Upper lobe of right lung (tissue), 1 donor: ENCODE results near the gene HBB. TPM values are rescaled to one million over a fixed set of nuclear protein-coding genes. Genes with fewer than 3 reads are reported as not detected.

Experiments used
- ATAC-seq: fragments of 200-7000 bp; cut with Tn5 transposase; one replicate; pipeline ENCODE4 v1.9.1; 2020; ENCODE audit warnings: mild to moderate bottlenecking, moderate library complexity
- DNase-seq: peaks from one replicate; pipeline ENCODE4 v3.0.0-alpha.2; 2020
- H3K27ac ChIP-seq: fragments of 200-600 bp; one replicate; pipeline ENCODE4 v1.8.0; 2022
- H3K27me3 ChIP-seq: fragments of 200-600 bp; one replicate; pipeline ENCODE4 v1.8.0; 2022; ENCODE audit warnings: mild to moderate bottlenecking
- H3K36me3 ChIP-seq: fragments of 200-600 bp; one replicate; pipeline ENCODE4 v1.8.0; 2022
- H3K4me1 ChIP-seq: fragments of 200-600 bp; one replicate; pipeline ENCODE4 v1.8.0; 2022
- H3K4me3 ChIP-seq: fragments of 200-600 bp; one replicate; pipeline ENCODE4 v1.8.0; 2022; ENCODE audit warnings: mild to moderate bottlenecking
- H3K9me3 ChIP-seq: fragments of 200-600 bp; one replicate; pipeline ENCODE4 v1.8.0; 2022
- intact Hi-C: fragments of 100-400 bp; cut with DNase I; formaldehyde crosslinking; loops from one replicate; pipeline ENCODE4 v1.11.0; 2022
- total RNA-seq: library from RNA; stranded (reverse); fragmentation: NEBNext Ultra II Directional; extraction: Animal tissue kit (Norgen Biotek cat#: 25700); gene quantifications from one replicate; pipeline ENCODE4 v1.2.1, GENCODE V29; 2021
- TF ChIP-seq, protein P1 (sequence below): fragments of 200-600 bp; IDR thresholded peaks from one replicate; pipeline ENCODE4 v1.8.0; 2022; ENCODE audit warnings: antibody characterized with exemption
- donor health status: DM: no; HTN: yes; CAD: no; lungs with severe emphysema.

HBB gene
- total RNA-seq, 1 donor from 2014 or later = 338 TPM

DNA sequence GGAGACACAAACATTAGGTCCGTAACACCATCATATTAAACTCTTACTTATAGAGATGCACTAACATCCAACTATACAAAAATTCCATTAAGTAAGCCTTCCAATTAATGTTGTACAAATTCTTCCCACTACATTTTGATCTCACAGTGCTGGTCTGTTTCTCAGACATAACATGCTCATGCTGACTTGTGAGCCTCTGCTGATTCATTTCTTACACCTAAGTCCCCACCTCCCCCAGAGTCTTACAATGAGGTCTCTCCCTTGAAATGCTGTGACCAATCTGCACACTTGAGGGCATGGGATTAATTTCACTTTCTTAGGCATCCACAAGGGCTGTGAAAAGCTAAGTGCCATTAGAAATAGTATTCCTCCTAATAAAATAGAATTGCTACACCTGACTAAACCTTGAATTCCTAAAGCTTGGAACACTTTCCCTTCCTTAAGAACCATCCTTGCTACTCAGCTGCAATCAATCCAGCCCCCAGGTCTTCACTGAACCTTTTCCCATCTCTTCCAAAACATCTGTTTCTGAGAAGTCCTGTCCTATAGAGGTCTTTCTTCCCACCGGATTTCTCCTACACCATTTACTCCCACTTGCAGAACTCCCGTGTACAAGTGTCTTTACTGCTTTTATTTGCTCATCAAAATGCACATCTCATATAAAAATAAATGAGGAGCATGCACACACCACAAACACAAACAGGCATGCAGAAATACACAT lies 20.8 kb upstream of the HBB start:
- H3K36me3 ChIP-seq = no peaks in the 10 kb centered on the region
- H3K9me3 ChIP-seq = no peaks in the 10 kb centered on the region
- no peaks in the 10 kb centered on the region for H3K4me1 ChIP-seq
- intact Hi-C loops = no loop called here
- DNase-seq = no peak
- TF ChIP-seq, protein P1, sequence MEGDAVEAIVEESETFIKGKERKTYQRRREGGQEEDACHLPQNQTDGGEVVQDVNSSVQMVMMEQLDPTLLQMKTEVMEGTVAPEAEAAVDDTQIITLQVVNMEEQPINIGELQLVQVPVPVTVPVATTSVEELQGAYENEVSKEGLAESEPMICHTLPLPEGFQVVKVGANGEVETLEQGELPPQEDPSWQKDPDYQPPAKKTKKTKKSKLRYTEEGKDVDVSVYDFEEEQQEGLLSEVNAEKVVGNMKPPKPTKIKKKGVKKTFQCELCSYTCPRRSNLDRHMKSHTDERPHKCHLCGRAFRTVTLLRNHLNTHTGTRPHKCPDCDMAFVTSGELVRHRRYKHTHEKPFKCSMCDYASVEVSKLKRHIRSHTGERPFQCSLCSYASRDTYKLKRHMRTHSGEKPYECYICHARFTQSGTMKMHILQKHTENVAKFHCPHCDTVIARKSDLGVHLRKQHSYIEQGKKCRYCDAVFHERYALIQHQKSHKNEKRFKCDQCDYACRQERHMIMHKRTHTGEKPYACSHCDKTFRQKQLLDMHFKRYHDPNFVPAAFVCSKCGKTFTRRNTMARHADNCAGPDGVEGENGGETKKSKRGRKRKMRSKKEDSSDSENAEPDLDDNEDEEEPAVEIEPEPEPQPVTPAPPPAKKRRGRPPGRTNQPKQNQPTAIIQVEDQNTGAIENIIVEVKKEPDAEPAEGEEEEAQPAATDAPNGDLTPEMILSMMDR = no peak
- H3K27me3 ChIP-seq = no peaks in the 10 kb centered on the region
- ATAC-seq = no peak
- no peak overlapping the region for H3K27ac ChIP-seq
- H3K4me3 ChIP-seq = no peak overlapping the region

DNA sequence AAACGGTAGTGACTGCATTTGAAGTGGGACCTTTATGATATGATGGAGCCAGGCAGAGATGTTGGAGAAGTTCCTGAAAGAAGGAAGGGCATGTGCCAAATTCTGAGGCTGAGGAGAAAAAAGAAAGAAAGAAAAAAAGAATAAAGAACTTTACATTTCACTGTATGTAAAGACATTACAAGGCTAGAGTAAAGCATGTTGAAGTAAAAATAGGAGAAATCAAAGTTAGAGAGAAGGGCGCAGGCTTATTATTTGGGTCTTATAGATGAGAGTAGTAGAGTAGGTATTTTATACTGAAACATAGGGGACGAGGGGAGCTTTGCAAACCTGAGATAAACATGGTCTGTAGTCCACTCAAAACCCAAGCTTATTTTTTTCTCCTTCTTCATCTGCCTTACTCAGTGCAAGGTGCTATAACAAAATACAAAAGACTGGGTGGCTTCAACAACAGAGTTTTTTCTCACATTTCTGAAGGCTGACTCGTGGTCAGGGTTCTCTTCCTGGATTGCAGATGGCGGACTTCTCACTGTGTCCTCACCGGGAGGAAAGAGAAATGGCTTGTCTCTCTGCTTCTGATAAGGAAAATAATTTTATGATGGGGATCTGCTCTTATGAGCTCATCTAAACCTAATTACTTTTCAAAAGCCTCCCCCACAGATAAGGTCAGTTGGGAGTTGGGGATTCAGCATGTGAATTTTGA lies 20.1 kb upstream of the HBB start:
- Histone ChIP-seq H3K27me3 (no peaks in the 10 kb centered on the region), H3K27ac (no peak overlapping the region), H3K4me3 (no peak overlapping the region), H3K9me3 (no peaks in the 10 kb centered on the region), H3K36me3 (no peaks in the 10 kb centered on the region), H3K4me1 (no peaks in the 10 kb centered on the region)
- DNase-seq (no peak), ATAC-seq (no peak)
- TF ChIP-seq, protein P1 = no peak
- intact Hi-C loops = no loop called here

DNA sequence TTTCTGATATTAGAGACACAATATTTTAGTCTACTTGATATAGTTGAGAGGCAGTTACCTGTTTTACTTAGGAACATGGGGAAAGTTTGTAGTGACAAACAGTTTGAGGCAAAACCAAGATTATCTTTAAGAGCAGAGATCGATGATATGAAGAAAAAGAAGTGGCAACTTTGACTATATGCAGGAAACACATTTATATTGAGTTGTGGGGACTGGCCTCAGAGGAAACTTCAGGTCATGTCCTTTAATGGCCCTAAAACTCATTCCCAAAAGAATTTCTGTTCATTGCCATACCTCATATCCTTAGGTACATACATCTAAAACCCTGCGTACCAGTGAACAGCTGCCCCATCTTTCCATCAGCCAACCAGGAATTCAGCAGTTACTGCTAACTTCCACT lies 18.3 kb upstream of the HBB start:
- intact Hi-C loops = no loop called here
- Histone ChIP-seq H3K27me3 (no peaks in the 10 kb centered on the region), H3K4me1 (no peaks in the 10 kb centered on the region), H3K9me3 (no peaks in the 10 kb centered on the region), H3K27ac (no peak overlapping the region), H3K4me3 (no peak overlapping the region), H3K36me3 (no peaks in the 10 kb centered on the region)
- DNase-seq (no peak), ATAC-seq (no peak)
- TF ChIP-seq, protein P1 = no peak

DNA sequence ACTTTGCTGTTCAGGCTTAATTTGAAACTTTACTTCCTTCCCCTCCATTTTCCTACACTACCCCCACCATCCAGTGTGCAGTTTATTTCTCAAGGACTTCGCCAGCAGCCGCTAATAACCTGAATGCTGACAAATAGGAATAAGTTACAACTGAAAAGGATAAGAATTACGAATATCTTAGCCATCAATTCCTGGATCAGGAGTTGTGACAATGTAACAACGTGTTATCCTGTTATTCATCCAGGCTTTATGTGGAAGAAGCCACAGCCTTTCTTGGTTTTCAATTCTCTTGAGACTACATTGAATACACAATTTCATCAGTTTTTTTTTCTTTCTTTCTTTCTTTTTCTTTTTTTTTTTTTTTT lies 16.9 kb upstream of the HBB start:
- H3K4me1 ChIP-seq = no peaks in the 10 kb centered on the region
- H3K4me3 ChIP-seq = no peak overlapping the region
- ATAC-seq = no peak
- H3K9me3 ChIP-seq = no peaks in the 10 kb centered on the region
- H3K27ac ChIP-seq = no peak overlapping the region
- no peaks in the 10 kb centered on the region for H3K36me3 ChIP-seq
- TF ChIP-seq, protein P1 = no peak
- intact Hi-C loops = no loop called here
- DNase-seq = no peak
- H3K27me3 ChIP-seq = no peaks in the 10 kb centered on the region

DNA sequence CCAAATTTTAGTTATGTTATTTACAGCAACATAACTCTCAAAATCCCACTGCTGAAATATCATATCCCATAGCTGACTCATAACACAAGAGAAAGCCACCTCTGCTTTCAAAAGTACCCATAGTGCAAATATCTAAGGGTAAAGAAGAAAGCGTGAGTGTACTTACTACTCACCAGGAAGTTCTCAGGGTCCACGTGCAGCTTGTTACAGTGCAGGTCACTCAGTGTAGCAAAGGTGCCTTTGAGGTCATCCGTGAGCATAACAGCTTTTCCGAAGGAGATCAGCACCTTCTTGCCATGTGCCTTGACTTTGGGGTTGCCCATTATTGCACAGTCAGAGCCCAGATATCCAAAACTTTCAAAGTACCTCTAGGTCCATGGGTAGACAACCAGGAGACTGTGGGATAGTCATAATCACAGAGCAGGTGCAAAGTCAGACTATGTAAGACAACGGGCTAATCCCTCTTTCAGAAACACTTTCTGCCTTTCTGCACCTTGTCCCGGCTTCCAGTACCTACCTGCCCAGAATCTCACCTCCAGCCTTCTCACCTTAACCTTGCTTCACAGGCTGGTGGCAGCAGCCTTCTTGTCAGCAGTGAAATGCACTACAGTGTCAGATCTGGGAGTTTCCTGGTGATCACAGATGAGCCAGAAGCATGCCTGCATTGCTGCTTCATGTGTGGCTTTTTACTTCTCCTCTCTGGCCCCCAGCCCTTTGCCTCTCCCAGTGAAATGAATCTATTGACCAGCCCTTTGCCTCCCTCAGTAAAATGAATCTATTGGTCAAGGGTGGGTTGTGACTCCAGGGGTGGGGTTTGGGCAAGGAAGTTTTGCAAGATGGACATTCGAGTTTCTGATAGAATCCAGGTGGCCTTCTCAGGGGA lies 16.3 kb upstream of the HBB start:
- no peak overlapping the region for H3K4me3 ChIP-seq
- no peaks in the 10 kb centered on the region for H3K36me3 ChIP-seq
- DNase-seq = no peak
- no peaks in the 10 kb centered on the region for H3K27me3 ChIP-seq
- H3K4me1 ChIP-seq = no peaks in the 10 kb centered on the region
- H3K27ac ChIP-seq = no peak overlapping the region
- ATAC-seq = no peak
- TF ChIP-seq, protein P1 = no peak
- H3K9me3 ChIP-seq = no peaks in the 10 kb centered on the region
- intact Hi-C loops = no loop called here
